WI38 (cell line): Measurements from ENCODE around the gene SCUBE3.

Experiments
- H3K4me3 ChIP-seq: 2 replicates; pipeline ENCODE4 v1.5.1; 2011; ENCODE audit warnings: low read depth, mild to moderate bottlenecking, control low read depth, low read length
- CTCF ChIP-seq: IDR thresholded peaks from 2 replicates; pipeline ENCODE4 v1.5.1; 2012; ENCODE audit warnings: low read depth, mild to moderate bottlenecking, control low read depth, low read length

The SCUBE3 gene

GRCh38 chr6:35197196-35197595 lies 16.6 kb upstream of the SCUBE3 start:
- no peak overlapping the region for H3K4me3 ChIP-seq
- TF ChIP-seq CTCF: no peak

DNA sequence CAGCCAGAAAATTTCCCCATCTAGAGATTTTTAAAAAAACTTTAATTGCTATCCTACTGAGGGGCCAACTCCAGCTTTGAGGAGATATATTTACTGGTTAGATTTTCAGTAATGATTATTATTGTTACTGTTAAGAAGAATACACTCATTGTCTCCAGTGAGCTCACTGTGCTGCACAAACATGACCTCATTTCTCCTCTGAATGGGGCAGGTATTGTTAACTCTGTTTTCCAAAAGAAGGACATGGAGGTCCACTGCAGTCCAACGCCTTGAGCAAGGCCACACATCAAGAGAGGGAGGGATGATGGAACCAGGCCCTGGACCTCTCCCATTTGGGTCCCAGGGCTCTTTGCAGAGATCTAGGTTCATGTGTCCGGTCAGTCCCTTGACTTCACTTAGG lies 13.9 kb upstream of the SCUBE3 start:
- H3K4me3 ChIP-seq: no peak overlapping the region
- no peak for TF ChIP-seq CTCF

DNA sequence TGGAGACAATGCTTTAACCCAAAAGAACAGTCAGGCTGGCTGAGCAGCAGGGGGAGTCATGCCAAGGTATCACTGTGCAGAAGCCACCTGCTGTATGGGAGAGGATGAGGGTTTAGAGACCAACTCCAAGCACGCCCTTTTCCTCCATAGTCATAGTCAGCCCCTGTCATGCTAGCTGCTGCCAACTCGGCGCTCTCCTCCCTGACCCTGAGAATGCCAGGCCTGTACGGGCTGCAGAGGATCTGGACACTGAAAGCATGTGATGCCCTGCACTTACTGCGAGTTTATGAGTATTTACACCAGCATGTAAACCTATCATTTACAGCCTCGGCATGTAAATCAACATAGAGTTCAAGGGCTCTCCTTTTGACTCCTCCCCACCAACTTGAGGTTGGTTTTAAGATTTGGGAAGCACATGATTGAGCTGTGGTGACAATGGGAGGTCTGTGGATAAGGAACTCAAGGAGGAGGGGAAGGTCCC lies 11.7 kb upstream of the SCUBE3 start:
- TF ChIP-seq CTCF: no peak
- H3K4me3 ChIP-seq: no peak overlapping the region

DNA sequence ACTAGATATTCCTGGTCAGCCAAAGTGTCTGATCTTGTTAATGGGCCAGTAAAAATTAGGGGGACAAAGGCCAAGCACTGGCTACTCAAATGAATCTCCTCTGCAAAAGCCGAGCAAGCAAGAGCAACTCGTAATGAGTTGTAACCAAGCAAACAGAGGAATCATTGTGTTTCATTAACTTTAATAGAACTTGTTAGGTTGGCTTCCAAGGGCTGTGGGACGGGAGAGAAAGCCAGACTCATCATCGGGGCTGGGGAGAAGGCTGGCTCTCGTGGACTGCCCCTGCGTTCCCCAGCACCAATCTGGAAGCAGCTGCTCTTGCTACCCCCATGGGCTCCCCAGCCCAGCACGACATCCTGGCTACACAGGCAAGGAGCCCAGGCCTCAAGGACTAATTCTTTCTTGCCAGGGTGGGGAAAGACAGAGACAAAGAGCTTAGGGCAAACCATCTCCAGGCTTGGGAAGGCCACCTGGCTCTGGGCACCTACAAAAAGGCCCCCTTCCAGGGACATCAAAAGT lies 10.5 kb upstream of the SCUBE3 start:
- H3K4me3 ChIP-seq: no peak overlapping the region
- no peak for TF ChIP-seq CTCF

- no peak for TF ChIP-seq CTCF
Measured at GRCh38 chr6:35203680-35204079, 10.1 kb upstream of the SCUBE3 start.

DNA sequence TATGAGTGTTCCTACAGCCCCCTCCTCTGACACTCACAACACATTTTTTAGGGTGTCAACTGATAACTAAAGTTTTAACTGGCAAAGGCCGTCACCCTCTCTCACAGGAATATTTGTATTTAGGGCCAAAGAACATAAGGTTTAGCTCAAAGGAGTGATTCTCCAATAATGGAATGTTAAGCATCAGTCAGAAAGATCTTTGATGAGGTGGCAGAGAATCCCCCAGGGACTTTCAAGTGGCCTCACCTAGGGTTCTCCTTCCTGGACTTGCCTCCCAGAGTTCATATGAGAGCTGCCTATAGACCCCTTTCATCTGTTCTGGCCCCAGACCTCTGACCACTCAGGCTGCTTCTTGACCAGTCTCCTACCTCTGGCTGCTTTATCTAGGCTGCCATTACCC lies 7.4 kb upstream of the SCUBE3 start:
- H3K4me3 ChIP-seq: no peak overlapping the region
- TF ChIP-seq CTCF: no peak

More at GRCh38 chr6:35203680-35204079, 10.1 kb upstream of the SCUBE3 start:
- H3K4me3 ChIP-seq: no peak overlapping the region

DNA sequence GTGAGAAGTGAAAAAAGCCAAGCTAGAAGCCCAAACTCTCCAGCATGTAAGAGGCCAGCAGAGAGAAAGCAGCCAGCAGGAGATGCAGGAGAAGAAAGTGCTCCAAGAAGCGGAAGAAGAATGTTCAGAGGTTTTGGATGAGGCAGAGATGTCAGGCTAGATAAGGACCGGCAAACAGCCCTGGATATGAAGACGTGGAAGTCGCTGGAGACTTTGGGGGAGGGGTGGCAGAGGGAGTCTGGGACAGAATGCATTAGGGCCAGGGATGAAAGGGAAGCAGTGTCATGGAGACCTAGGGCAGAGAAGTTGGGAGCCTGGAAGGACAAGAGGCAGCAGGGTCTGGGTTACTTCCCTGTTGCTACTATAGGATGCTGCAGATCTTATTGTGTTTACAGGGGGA lies 5.3 kb upstream of the SCUBE3 start:
- no peak overlapping the region for H3K4me3 ChIP-seq

More for the DNA sequence above, 5.3 kb upstream of the SCUBE3 start:
- no peak for TF ChIP-seq CTCF
